HAP-1 (cell line): ENCODE data around the gene SRSF11.

Experiments
- DNase-seq, 2 experiments: peaks; one replicate each; pipeline ENCODE4 v3.0.0-alpha.2; 2016 to 2020; ENCODE audit warnings: low spot score in 2 of 2
- H3K27me3 ChIP-seq: fragments of 250-450 bp; sonication (Bioruptor Pico); 2 replicates; pipeline ENCODE4 v1.5.1; 2020; ENCODE audit warnings: low read depth, mild to moderate bottlenecking, moderate library complexity
- H3K36me3 ChIP-seq: fragments of 250-450 bp; sonication (Bioruptor Pico); replicated peaks from 2 replicates; pipeline ENCODE4 v1.5.1; 2020; ENCODE audit warnings: mild to moderate bottlenecking
- H3K4me1 ChIP-seq: fragments of 250-450 bp; sonication (Bioruptor Pico); 2 replicates; pipeline ENCODE4 v1.5.1; 2020; ENCODE audit warnings: mild to moderate bottlenecking
- H3K4me3 ChIP-seq: fragments of 250-450 bp; sonication (Bioruptor Pico); 2 replicates; pipeline ENCODE4 v1.5.1; 2020; ENCODE audit warnings: mild to moderate bottlenecking, moderate library complexity
- H3K9me3 ChIP-seq: fragments of 250-450 bp; sonication (Bioruptor Pico); 2 replicates; pipeline ENCODE4 v1.5.1; 2020; ENCODE audit warnings: mild to moderate bottlenecking, moderate library complexity
- in situ Hi-C: fragments of 300-500 bp; cut with MboI; formaldehyde crosslinking; loops from 3 replicates; pipeline ENCODE4 v1.14.3; 2020; ENCODE audit warnings: low sequenced_read_pairs, inconsistent platforms, mixed read lengths

The SRSF11 gene

DNA sequence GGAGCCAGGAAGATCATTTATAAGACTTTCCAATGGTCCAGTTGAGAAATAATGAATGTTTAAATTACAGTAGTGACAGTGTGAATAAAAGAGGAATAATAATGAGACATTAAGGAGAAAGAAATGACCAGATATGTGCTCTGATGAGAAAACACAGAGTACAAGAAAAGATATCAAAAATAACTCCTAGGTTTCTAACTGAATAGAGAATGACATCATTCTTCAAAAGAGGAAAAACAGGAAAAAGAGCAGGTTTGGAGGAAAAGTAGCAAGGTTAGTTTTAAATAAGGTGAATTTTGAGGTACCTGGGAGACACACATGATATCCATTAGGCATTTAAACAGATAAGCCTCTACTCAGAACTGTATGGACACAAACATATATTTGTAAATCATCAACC is 78.3 kb downstream of the SRSF11 start:
- H3K27me3 ChIP-seq, result no peaks in the 10 kb centered on the region
- no peaks in the 10 kb centered on the region for H3K4me1 ChIP-seq
- H3K4me3 ChIP-seq, result no peak overlapping the region
- DNase-seq, result no peak
- in situ Hi-C loops, result no loop called here
- no peaks in the 10 kb centered on the region; the same call in 1 of the 2 replicates for H3K36me3 ChIP-seq
- H3K9me3 ChIP-seq, result no peaks in the 10 kb centered on the region
